C1 segment of cervical spinal cord (tissue), 14 donors: ENCODE data around the gene SCN9A.
"Not testable (repeated sequence)": the region's sequence is repeated elsewhere in the genome, so short reads cannot be mapped to it uniquely, and the experiment has no call there.

Experiments used
- DNase-seq, 14 donors: peaks; one replicate each; lab custom pipeline; 2025; lab: John Stamatoyannopoulos, UW

Gene SCN9A

GRCh38 chr2:166375736-166376487 is at the start of gene SCN9A:
Gene SCN9A, minus strand, starts transcription at chr2:166375944. Its CDS starts 64,188 bp downstream, at chr2:166311756.
- DNase-seq: peak in 10 of 14 donors; percentile 6 to 57 (median 26)

- no peak for DNase-seq
These were observed 49.1 kb upstream of the SCN9A start for GRCh38 chr2:166424841-166425240.

GRCh38 chr2:166419616-166419934 is 43.8 kb upstream of the SCN9A start:
- no peak for DNase-seq

GRCh38 chr2:166418853-166419615 is 43.3 kb upstream of the SCN9A start:
- no peak for DNase-seq

- DNase-seq: no peak
These were observed 41.9 kb upstream of the SCN9A start for GRCh38 chr2:166417669-166418068.

GRCh38 chr2:166413255-166413654 is 37.5 kb upstream of the SCN9A start:
- no peak for DNase-seq

GRCh38 chr2:166411473-166412230 is 35.9 kb upstream of the SCN9A start:
- DNase-seq: no peak

GRCh38 chr2:166410828-166411472 is 35.2 kb upstream of the SCN9A start:
- no peak for DNase-seq

- DNase-seq: not testable (repeated sequence)
These were observed 32.0 kb upstream of the SCN9A start for GRCh38 chr2:166407746-166408145.

GRCh38 chr2:166406374-166406773 is 30.6 kb upstream of the SCN9A start:
- no peak for DNase-seq

GRCh38 chr2:166405569-166405926 is 29.8 kb upstream of the SCN9A start:
- DNase-seq: no peak

GRCh38 chr2:166404831-166405568 is 29.3 kb upstream of the SCN9A start:
- DNase-seq: no peak

GRCh38 chr2:166394245-166394644 is 18.5 kb upstream of the SCN9A start:
- DNase-seq: no peak

GRCh38 chr2:166393008-166393407 is 17.3 kb upstream of the SCN9A start:
- DNase-seq: no peak

- no peak for DNase-seq
These were observed 12.8 kb upstream of the SCN9A start for GRCh38 chr2:166388481-166389070.

GRCh38 chr2:166385313-166385712 is 9.6 kb upstream of the SCN9A start:
- DNase-seq: no peak

- no peak for DNase-seq
These were observed 9.0 kb upstream of the SCN9A start for GRCh38 chr2:166384774-166385173.

GRCh38 chr2:166382448-166382847 is 6.7 kb upstream of the SCN9A start:
- no peak for DNase-seq

- DNase-seq: no peak
These were observed 4.9 kb upstream of the SCN9A start for GRCh38 chr2:166380615-166381014.

- DNase-seq: no peak
These were observed 1.1 kb upstream of the SCN9A start for GRCh38 chr2:166376873-166377272.

GRCh38 chr2:166376488-166376828 is 714 bp upstream of the SCN9A start:
- DNase-seq: no peak
